ENCODE data around the gene CD63.
A peak's percentile ranks its signal among the peaks of the same experiment; 100 is the strongest.

The CD63 gene

GRCh38 chr12:55744340-55745030 is 15.7 kb upstream of the CD63 start:
- Mint-ChIP-seq H3K27me3 (no peaks in the 10 kb centered on the region), H3K9me3 (ENCODE audit: low read depth) (no peaks in the 10 kb centered on the region), H3K4me1 (ENCODE audit: low read depth) (peaks cover 32% of the 10 kb centered on the region), H3K4me3 (peak overlapping the region; percentile 90), H3K36me3 (no peaks in the 10 kb centered on the region), H3K27ac (peak overlapping the region; percentile 55)

GRCh38 chr12:55743406-55744339 is 14.9 kb upstream of the CD63 start:
- H3K4me3 Mint-ChIP-seq: peak overlapping the region; percentile 90
- no peaks in the 10 kb centered on the region for H3K27me3 Mint-ChIP-seq
- no peaks in the 10 kb centered on the region for H3K36me3 Mint-ChIP-seq
- H3K4me1 Mint-ChIP-seq (ENCODE audit: low read depth): peaks cover 32% of the 10 kb centered on the region
- no peaks in the 10 kb centered on the region for H3K9me3 Mint-ChIP-seq (ENCODE audit: low read depth)
- peak overlapping the region; percentile 55 for H3K27ac Mint-ChIP-seq

GRCh38 chr12:55742719-55743405 is 14.1 kb upstream of the CD63 start, which contains the start of gene GDF11:
Gene GDF11, plus strand, starts transcription at chr12:55743122. Its CDS starts 195 bp downstream, at chr12:55743317.
- Mint-ChIP-seq H3K27ac (peak within 1 kb of the TSS; percentile 23), H3K27me3 (no peaks in the 10 kb centered on the region), H3K4me3 (peak within 1 kb of the TSS; percentile 90), H3K4me1 (ENCODE audit: low read depth) (peaks cover 38% of the 10 kb centered on the region), H3K9me3 (ENCODE audit: low read depth) (no peaks in the 10 kb centered on the region), H3K36me3 (no peaks in the 10 kb centered on the region)

- peak overlapping the region; percentile 23 for H3K27ac Mint-ChIP-seq
- H3K27me3 Mint-ChIP-seq: no peaks in the 10 kb centered on the region
- peaks cover 45% of the 10 kb centered on the region for H3K4me1 Mint-ChIP-seq (ENCODE audit: low read depth)
Observed at GRCh38 chr12:55741931-55742680, 13.3 kb upstream of the CD63 start.

GRCh38 chr12:55739025-55739378 is 10.2 kb upstream of the CD63 start:
- no peak overlapping the region for H3K27ac Mint-ChIP-seq
- no peaks in the 10 kb centered on the region for H3K27me3 Mint-ChIP-seq
- no peaks in the 10 kb centered on the region for H3K9me3 Mint-ChIP-seq (ENCODE audit: low read depth)
- H3K36me3 Mint-ChIP-seq: no peaks in the 10 kb centered on the region
- H3K4me1 Mint-ChIP-seq (ENCODE audit: low read depth): peaks cover 27% of the 10 kb centered on the region
- peak overlapping the region; percentile 89 for H3K4me3 Mint-ChIP-seq

More at GRCh38 chr12:55741931-55742680, 13.3 kb upstream of the CD63 start:
- Mint-ChIP-seq H3K36me3 (no peaks in the 10 kb centered on the region), H3K4me3 (peak overlapping the region; percentile 87), H3K9me3 (ENCODE audit: low read depth) (no peaks in the 10 kb centered on the region)

GRCh38 chr12:55738123-55739024 is 9.6 kb upstream of the CD63 start:
- Mint-ChIP-seq H3K36me3 (no peaks in the 10 kb centered on the region), H3K4me1 (ENCODE audit: low read depth) (peaks cover 27% of the 10 kb centered on the region), H3K9me3 (ENCODE audit: low read depth) (no peaks in the 10 kb centered on the region), H3K27ac (peak overlapping the region; percentile 86), H3K27me3 (no peaks in the 10 kb centered on the region), H3K4me3 (peak overlapping the region; percentile 89)

GRCh38 chr12:55737581-55738122 is 8.8 kb upstream of the CD63 start:
- peak overlapping the region; percentile 86 for H3K27ac Mint-ChIP-seq
- H3K9me3 Mint-ChIP-seq (ENCODE audit: low read depth): no peaks in the 10 kb centered on the region
- no peaks in the 10 kb centered on the region for H3K27me3 Mint-ChIP-seq
- no peaks in the 10 kb centered on the region for H3K36me3 Mint-ChIP-seq
- peak overlapping the region; percentile 89 for H3K4me3 Mint-ChIP-seq
- peaks cover 25% of the 10 kb centered on the region for H3K4me1 Mint-ChIP-seq (ENCODE audit: low read depth)

GRCh38 chr12:55736780-55737580 is 8.2 kb upstream of the CD63 start:
- H3K4me3 Mint-ChIP-seq: peak overlapping the region; percentile 89
- H3K27me3 Mint-ChIP-seq: no peaks in the 10 kb centered on the region
- no peak overlapping the region for H3K27ac Mint-ChIP-seq
- no peaks in the 10 kb centered on the region for H3K9me3 Mint-ChIP-seq (ENCODE audit: low read depth)
- H3K4me1 Mint-ChIP-seq (ENCODE audit: low read depth): peaks cover 20% of the 10 kb centered on the region
- no peaks in the 10 kb centered on the region for H3K36me3 Mint-ChIP-seq

GRCh38 chr12:55736076-55736475 is 7.3 kb upstream of the CD63 start:
- no peaks in the 10 kb centered on the region for H3K36me3 Mint-ChIP-seq
- no peaks in the 10 kb centered on the region for H3K27me3 Mint-ChIP-seq
- no peak overlapping the region for H3K4me3 Mint-ChIP-seq
- H3K9me3 Mint-ChIP-seq (ENCODE audit: low read depth): no peaks in the 10 kb centered on the region
- H3K4me1 Mint-ChIP-seq (ENCODE audit: low read depth): peaks cover 19% of the 10 kb centered on the region
- H3K27ac Mint-ChIP-seq: no peak overlapping the region

GRCh38 chr12:55734595-55734994 is 5.8 kb upstream of the CD63 start:
- no peaks in the 10 kb centered on the region for H3K36me3 Mint-ChIP-seq
- peaks cover 31% of the 10 kb centered on the region for H3K4me1 Mint-ChIP-seq (ENCODE audit: low read depth)
- H3K9me3 Mint-ChIP-seq (ENCODE audit: low read depth): no peaks in the 10 kb centered on the region
- H3K4me3 Mint-ChIP-seq: no peak overlapping the region
- no peak overlapping the region for H3K27ac Mint-ChIP-seq
- no peaks in the 10 kb centered on the region for H3K27me3 Mint-ChIP-seq

GRCh38 chr12:55733858-55734257 is 5.0 kb upstream of the CD63 start:
- no peaks in the 10 kb centered on the region for H3K36me3 Mint-ChIP-seq
- no peak overlapping the region for H3K4me3 Mint-ChIP-seq
- H3K27me3 Mint-ChIP-seq: no peaks in the 10 kb centered on the region
- H3K27ac Mint-ChIP-seq: no peak overlapping the region
- no peaks in the 10 kb centered on the region for H3K9me3 Mint-ChIP-seq (ENCODE audit: low read depth)
- H3K4me1 Mint-ChIP-seq (ENCODE audit: low read depth): peaks cover 33% of the 10 kb centered on the region

- Mint-ChIP-seq H3K36me3 (no peaks in the 10 kb centered on the region), H3K4me1 (ENCODE audit: low read depth) (peaks cover 30% of the 10 kb centered on the region), H3K4me3 (no peak overlapping the region), H3K9me3 (ENCODE audit: low read depth) (no peaks in the 10 kb centered on the region), H3K27me3 (no peaks in the 10 kb centered on the region), H3K27ac (no peak overlapping the region)
Observed at GRCh38 chr12:55733021-55733555, 4.3 kb upstream of the CD63 start.
